CD4-positive, alpha-beta T cell treated with Interleukin-17A for 1 hour (primary cell): Measurements from ENCODE around the gene USP47.

ENCODE experiments used
- DNase-seq: peaks from one replicate; pipeline ENCODE4 v3.0.0-alpha.2; 2020

The USP47 gene

DNA sequence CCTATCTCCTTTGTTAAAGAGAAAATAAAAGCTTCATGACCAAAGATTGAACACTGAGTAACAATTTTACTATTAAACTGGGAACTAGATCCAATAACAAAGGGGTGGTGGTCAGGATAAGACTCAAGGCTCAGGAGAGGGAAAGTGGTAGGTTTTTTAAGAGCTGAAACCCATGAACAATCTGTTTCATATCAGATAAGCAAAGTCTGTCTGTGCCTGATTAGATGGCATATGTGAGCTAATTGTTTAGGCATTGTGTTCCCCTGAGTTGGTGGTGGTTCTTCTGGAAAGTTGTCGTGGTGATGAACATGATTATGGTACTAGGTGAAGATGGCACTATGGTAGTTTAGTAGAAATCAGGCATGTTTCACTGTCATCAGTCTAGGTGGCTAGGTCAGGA is 24.4 kb downstream of the USP47 start:
- no peak for DNase-seq

DNA sequence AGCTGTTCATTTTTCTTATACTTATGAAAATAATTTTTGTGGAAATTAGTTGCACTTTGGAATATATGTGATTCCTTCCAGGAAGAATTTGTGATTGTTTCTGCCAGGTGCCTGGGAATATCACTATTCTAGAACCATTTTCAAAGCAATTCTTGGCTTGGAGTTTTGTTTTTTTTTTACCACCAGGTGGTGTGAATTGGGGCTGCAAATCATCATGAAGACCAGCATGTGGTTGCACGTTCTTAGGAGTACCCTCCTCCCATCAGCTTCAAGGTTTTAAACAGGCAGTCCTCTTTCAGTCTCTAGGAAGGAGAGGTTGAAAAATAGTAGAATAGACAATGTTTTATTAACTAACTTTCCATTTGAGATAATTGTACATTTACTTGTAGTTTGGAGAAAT is 25.9 kb downstream of the USP47 start:
- no peak for DNase-seq

GRCh38 chr11:11871991-11872401 is 30.2 kb downstream of the USP47 start:
- DNase-seq = no peak

DNA sequence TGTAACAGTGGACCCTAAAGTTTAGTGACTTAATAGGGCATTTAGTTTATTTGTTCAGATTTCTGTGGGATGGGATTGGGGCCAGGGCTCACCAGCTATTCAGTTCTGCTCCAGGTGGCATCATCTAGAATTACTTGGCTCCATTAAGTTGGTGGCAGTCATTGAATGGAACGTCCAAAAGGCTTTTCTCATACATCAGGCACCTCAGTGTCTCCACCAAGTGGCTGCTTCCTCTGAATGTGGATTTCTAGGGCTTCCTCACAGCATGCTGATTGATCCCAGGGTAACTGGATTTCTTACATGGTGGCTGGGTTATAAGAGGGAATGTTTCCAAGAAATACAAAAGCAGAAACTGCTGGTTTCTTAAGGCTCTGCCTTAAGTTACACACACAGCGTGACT is 34.7 kb downstream of the USP47 start:
- no peak for DNase-seq

- no peak for DNase-seq
Observed at GRCh38 chr11:11880179-11880578, 38.4 kb downstream of the USP47 start.

DNA sequence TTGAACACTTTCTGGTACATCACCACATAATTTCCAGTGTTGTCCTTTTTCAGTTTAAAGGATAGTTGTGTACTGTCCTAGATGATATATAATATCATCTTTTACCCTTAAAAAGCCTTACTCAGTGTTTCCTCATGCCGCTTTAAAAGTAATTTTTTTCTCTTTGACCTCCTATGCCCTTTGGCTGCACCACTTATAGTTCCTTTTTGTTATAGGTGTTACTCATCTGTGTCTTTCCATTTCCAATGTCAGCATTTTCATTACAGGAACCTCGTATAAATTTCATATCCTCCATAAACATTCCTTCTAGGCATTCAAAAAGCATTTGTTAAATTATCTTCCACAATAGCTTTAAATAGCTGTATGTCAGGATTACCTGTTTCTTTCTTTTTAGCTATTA is 40.8 kb downstream of the USP47 start:
- no peak for DNase-seq

GRCh38 chr11:11884351-11884750 is 42.6 kb downstream of the USP47 start:
- no peak for DNase-seq

DNA sequence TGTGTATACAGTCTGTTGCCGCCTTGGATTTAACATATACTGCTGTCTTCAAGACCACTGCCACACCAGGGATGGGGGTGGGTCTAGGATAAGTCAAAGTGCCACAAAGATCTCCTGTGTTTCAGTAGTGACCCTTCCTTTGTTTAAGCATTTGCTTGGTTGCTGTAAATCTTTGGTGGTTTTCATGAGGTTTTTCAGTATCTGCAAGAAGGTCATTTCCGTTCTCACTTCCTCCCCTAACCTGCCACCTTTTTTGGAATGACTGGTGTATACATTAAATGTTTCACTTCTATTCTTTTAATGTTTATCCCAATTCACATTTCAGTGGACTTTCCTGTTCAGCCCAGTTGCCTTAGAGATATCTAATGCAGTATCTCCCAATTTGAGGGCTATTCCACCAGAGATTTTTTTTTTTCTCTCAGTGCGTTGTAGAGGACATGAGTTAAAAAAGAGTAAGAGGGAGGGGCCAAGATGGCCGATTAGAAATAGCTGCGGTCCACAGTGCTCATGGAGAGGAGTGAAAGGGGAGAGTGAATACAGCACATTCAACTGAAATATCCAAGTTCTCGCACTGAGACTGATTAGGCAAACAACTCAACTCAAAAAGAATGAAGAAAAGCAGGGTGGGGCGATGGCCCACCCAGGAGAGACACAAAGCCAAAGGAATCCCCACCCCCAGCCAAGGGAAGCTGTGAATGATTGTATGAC is 43.2 kb downstream of the USP47 start:
- DNase-seq = peak; percentile 10

- no peak for DNase-seq
Observed at GRCh38 chr11:11894486-11894885, 52.7 kb downstream of the USP47 start.

DNA sequence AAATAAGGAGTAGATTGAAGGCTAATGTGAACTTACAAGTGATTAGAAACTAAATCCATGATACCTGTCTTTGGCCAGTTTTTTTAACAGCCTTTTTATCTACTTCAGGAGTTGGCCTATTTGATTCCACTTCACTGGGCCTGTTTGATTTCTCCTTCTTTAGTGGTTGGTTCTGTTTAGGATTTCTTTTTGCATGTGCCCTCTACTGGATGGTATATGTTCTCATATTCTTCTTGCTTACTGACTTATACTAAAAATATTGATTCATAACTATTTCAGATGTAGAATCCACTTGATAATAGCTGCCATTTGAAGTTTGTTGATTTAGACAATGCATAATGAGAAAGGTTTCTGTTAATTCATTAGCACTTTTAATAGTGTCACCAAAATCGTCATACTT is 53.9 kb downstream of the USP47 start:
- DNase-seq = no peak

- no peak for DNase-seq
Observed at GRCh38 chr11:11898648-11899047, 56.9 kb downstream of the USP47 start.

DNA sequence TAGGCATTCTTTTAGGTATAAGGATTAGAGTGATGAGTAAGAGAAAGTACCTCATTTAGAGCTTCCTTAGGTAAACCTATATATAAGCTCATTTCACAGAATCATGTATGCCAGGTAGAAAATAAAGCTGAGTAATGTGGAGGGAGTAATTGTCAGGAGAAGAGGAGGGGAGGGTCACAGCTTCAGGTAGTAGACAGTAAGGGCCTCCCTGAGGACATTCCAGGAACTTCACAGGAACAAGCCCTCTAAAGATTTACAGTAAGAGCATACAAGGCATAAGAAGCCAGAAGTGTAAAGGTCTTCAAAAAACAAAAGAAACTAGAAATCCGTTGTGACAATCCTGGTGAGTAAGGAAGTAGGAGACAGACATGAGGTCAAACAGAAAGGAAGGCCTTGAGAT is 57.6 kb downstream of the USP47 start:
- DNase-seq = no peak

- no peak for DNase-seq
Observed at GRCh38 chr11:11901929-11902328, 60.2 kb downstream of the USP47 start.

GRCh38 chr11:11909727-11910126 is 68.0 kb downstream of the USP47 start:
- no peak for DNase-seq

DNA sequence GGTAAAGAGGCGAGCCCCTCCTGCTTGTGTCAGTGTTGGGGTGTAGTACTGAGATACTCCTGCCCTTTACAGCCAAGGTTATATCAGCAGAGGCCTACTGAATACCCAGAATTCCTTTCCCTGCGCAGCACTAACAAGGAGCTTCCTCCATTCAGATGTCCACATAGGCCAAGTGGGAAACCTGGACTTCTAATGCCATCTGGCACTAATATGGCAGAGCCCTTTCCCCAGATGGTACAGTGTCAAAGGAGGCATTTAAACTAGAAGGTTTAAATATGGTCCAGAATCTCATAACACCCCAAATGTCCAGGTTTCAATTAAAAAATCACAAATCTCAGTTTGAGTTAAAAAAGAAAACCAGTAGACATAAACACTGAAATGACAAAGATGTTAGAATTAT is 68.8 kb downstream of the USP47 start:
- DNase-seq = no peak

GRCh38 chr11:11913395-11913794 is 71.6 kb downstream of the USP47 start:
- DNase-seq = no peak

- no peak for DNase-seq
Observed at GRCh38 chr11:11915625-11916024, 73.9 kb downstream of the USP47 start.

GRCh38 chr11:11916981-11917399 is 75.2 kb downstream of the USP47 start:
- no peak for DNase-seq

- no peak for DNase-seq
Observed at GRCh38 chr11:11923828-11924227, 82.1 kb downstream of the USP47 start.

DNA sequence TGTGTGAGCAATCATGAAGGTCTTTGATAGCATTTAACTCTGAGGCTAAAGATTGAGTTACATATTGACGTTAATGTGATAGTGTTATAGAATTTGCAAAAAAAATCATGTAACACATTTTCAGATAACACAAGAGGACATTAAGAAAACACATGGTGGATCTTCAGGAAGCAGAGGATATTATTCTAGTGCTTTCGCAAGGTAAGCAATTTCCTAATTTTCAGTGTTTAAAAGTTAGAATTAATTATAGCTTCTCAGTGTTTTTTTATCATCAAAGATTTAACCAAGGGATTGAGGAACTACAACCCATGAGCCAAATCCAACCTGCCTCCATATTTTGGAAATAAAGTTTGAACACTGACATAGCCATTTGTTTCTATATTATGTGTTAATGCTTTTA is 88.1 kb downstream of the USP47 start:
- DNase-seq = no peak

GRCh38 chr11:11931461-11932055 is 89.8 kb downstream of the USP47 start:
- DNase-seq = peak; percentile 51

DNA sequence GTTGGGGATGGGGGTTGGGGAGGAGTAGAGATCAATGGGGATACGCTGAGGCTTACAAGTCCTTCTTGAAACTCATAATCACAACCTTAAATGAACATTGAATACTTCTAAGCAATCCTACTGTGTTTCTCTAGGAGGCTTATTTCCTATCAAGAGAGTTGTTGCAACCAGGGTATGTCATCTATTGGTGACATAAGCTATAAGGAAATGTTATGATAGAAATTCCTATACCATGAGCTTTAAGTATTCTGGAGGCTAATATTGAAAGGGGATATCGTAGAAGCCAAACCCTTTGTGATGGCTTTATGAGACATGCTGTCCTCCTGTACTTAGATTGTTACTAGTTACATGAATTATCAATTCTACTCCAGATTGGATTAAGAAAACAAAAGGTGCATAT is 93.8 kb downstream of the USP47 start:
- DNase-seq = no peak

DNA sequence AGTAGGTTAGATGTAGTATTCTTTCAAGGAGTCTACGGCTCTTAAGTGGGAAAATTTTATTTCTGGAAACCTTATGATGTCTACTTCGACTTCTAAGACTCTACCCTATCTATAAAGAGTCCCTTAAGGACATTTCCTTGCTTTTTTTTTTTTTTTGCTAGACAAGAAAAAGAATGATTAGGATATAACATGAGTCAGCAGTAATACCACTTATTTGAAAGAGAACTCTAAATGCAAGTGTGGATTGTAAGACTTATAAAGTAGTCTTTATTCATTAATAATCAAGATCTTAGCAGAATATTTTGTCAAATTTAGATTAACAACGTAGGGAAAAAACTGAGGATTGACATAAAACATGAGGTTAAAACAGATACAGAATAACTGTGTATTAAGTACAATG is 95.7 kb downstream of the USP47 start:
- DNase-seq = no peak

- no peak for DNase-seq
Observed at GRCh38 chr11:11937957-11938356, 96.2 kb downstream of the USP47 start.

- no peak for DNase-seq
Observed at GRCh38 chr11:11940551-11940950, 98.8 kb downstream of the USP47 start.
